NCI-H2196 treated with DMSO at 0.1 percent for 48 hours (cell line): ENCODE data around the gene RPS23.
A peak's percentile ranks its signal among the peaks of the same experiment; 100 is the strongest.

Experiments used
- DNase-seq: peaks from one replicate; lab custom pipeline; 2025; ENCODE audit not compliant: unreplicated experiment; lab: John Stamatoyannopoulos, UW

The RPS23 gene

DNA sequence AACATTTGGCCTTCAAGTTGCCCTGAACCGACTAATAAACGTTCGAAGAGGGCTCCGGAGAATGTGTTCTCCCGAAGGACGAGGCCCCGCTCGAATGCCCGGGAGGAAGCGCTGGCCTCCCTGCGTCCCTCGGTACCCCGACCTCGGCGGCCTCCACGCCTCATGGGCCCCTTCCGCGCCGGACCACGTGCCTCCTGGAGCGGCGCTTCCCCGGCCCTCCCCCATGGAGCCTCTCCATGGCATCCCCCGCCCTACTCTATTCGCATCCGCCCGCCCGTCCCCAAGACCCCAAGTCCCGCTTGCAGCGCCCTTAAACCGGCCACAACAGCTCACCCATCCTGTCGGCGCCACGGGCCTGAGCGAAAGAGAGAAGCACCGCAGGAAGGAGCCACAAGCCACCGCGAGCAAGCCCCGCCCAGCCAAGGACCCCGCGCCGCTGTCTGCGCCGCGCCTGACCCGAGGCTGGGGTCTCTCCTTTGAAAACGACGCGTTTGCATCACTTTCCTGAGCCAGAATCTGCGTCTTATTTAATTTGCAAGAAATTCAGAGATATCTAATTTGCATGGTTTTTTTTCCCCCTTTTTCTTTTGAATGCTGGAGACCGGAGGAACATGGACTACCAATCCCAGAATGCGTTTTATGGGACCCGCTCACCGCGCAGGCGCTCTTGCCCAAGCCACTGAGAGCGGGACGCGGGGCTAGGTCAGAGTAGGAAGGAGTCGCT, at the start of gene RPS23:
Gene RPS23, minus strand, starts transcription at position 368 of the 724 bp plus-strand sequence. Its CDS starts 31 bp downstream, at position 337.
- DNase-seq = peak; percentile 50

DNA sequence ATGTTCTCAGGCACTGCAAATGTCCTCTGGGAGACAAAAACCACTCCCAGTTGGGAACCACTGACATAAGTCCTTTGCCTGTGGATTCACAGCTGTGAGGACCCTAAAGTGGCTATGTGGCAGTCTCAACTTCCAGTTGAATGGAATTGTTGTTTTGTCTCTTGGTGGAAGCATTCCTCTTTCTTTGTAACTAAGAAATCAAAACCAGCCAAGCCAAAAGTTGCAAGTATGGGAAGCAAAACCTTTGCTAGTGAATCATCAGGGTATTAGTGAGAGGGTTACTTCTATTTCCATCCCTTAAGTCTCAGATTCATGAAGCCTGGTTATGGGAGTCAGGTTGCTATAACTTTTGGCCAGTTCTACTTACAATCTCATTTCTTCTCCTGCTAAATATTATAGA, 49.8 kb upstream of the RPS23 start:
- no peak for DNase-seq

DNA sequence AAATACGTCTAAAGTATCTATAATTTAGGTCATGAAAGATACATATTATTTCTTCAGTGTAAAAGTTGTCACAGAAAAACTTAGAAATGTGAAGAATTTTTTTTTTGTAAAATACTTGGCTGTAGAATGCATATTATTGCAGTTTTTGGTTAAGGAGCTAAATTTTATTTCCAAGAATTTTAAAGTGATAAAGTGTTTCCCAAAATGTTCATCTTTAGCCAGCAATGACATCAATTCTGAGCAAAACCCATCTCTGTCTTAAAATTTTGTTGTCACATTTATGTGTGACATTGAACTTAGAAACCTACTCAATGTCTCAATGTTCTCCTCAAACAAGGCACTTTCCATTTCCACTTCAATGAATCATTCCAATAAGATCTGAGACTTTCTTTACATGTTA, 47.8 kb upstream of the RPS23 start:
- DNase-seq = no peak

GRCh38 chr5:82325155-82325554, 47.0 kb upstream of the RPS23 start:
- DNase-seq = no peak

- DNase-seq = no peak
These were observed 42.8 kb upstream of the RPS23 start for GRCh38 chr5:82320966-82321365.

- DNase-seq = no peak
These were observed 41.7 kb upstream of the RPS23 start for GRCh38 chr5:82319651-82320376.

GRCh38 chr5:82319192-82319591, 41.0 kb upstream of the RPS23 start:
- no peak for DNase-seq

- no peak for DNase-seq
These were observed 37.0 kb upstream of the RPS23 start for GRCh38 chr5:82314964-82315758.

DNA sequence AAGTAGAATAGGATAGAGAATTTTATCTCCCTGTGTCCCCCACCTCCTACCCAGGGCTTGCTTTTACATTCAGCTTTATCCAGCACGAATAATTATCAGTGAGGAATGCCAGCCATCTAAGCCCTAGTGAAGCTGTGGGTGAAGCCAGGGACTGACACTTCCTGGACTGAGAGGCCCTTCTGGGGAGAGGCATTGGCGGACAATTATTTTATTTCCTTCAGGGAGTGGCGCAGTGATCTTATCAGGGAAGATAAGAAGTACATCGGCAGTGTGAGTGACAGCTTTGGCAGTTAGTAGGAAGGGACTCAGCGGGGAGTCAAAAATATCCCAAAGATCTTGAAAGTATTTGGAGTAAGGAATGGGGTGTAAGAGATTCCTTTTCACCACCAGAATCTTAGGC, 34.9 kb upstream of the RPS23 start:
- no peak for DNase-seq

DNA sequence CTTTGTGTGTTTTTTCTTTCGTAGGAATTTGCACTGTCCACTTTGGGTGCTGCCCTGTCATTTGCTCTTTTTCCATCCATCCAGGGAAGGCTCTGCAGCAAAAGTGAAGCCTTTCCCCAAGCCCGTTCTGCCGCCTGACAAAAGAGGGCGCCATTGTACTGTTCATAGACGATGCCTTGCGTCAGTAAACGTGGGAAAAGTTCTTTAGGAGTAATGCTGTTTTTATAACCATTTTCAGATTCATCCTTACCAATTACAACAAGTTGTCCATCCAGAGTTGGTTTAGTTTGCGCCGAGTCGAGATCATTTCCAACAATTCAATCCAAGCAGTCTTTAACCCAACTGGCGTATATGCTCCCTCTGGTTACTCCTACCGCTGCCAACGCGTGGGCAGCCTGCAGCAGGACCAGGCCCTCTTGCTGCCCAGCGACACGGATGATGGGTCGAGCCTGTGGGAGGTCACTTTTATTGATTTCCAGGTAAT, 34.3 kb upstream of the RPS23 start:
- DNase-seq = peak; percentile 7

DNA sequence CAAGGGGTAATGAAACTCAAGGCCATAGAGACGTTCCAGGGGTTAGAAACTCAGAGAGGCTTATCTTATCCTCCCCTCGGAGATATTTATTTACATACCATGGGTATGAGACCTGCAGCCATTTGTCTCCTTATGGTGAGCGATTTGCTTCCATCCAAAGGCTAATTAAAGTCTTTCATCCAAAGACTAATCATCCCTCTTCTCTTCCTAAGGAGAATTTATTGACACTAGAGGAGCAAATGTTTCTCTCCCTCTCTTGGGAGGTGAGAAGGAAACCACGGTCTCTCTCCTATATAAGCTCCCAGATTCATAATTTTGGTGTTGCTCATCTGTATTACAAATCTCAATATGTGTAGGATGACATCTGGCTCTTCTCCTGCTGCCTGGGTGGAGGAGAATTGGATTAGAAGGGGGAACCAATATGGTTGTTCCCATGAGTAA, 31.0 kb upstream of the RPS23 start:
- no peak for DNase-seq

DNA sequence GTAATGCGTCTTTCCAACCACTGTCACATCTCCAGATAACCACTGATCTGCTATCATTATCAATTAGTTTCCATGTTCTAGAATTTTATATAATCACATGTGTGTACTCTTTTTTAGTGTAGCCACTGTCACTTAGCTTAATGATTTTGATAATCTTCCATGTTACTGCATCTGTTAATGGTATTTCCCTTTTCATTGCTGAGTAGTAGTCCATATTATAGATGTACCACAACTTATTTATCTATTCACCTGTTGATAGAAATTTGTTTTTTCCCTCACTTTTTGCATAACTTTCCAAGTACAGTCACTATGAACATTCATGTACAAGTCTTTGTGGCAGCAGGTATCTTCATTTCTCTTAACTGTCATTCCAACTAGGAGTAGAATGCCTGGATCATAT, 30.3 kb upstream of the RPS23 start:
- no peak for DNase-seq

DNA sequence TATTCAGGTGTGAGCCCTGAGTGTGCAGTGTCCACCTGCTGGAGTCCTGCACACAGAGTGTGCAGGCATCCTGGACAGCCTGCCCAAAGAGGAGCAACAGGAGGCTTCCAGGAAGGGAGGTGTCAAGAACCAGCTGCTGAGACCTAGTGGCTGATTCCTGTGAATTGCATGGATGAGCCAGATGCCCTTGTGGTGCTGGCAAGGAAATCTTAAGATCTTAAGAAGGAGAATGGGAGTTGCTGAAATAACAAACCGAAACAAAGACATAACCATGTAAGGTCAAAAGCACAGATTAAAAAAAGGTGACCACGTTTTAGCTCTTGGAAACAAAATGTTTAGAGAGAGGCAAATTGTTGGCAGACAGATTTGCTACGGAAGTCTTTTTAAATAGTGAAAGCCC, 29.3 kb upstream of the RPS23 start:
- no peak for DNase-seq

GRCh38 chr5:82306151-82306550, 28.0 kb upstream of the RPS23 start:
- no peak for DNase-seq

- no peak for DNase-seq
These were observed 23.0 kb upstream of the RPS23 start for GRCh38 chr5:82301190-82301589.

DNA sequence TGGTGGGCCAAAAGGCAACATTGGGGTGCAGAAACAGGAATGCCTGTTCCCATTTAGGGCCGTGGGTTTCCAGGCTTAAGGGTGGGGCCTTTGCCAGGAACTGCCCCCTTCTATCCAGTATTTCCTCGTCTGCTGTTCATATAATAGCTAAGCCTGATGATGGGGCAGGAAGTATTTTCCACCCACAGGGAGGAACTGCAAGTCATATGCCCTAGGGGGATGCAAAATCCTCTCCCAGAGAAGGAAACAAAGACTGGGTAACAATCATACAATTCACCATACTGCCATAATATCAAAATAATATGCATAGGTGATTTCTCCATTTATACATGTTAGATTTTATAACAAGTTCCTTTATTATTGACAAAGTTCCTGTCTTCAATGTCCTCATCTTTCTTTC, 20.5 kb upstream of the RPS23 start:
- DNase-seq = no peak

GRCh38 chr5:82297711-82298110, 19.6 kb upstream of the RPS23 start:
- no peak for DNase-seq

DNA sequence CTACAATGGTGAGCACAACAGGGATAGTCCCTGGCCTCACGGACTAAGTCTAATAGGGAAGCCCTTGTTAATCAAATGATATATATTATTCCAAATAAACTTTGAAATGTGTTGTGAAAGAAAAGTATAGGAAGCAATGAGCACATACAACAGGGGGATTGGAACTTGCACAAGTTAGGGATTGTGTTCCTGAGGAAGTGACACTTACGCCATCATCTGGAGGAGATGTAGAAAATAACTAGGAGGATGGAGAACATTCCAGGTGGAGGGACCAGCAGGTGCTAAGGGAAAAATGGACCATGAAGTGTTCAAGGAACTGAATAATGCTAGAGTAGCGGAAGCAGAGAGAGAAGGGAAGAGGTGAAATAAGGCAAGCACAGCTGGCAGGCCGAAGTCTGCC, 18.8 kb upstream of the RPS23 start:
- DNase-seq = no peak

- DNase-seq = no peak
These were observed 17.9 kb upstream of the RPS23 start for GRCh38 chr5:82295959-82296531.

DNA sequence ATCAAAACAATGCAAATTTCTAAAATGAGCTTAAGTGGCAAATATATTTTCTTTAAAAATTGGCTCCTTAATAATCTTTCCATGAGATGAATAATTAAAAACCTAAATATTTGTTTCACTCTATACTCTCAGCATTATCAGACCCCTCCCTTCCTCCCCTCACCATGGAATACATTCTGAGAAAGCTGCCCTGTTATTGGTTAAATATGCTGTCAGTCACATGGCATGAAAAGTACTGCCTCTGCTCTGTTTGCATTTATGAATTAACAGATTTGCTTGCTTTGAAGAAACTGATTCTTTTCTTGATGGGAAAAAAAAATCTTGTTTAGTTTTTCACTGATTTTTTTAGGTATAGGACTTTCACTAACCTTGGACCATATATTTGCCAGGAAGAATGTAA, 17.0 kb upstream of the RPS23 start:
- no peak for DNase-seq

GRCh38 chr5:82291420-82291819, 13.3 kb upstream of the RPS23 start:
- no peak for DNase-seq
